NCI-H82 (cell line): ENCODE measurements around the gene SPOCD1.

Experiments
- DNase-seq: peaks from one replicate; lab custom pipeline; 2025; lab: John Stamatoyannopoulos, UW

The SPOCD1 gene

GRCh38 chr1:31787261-31787660 is 28.6 kb downstream of the SPOCD1 start:
- DNase-seq = no peak

GRCh38 chr1:31786366-31787060 is 29.3 kb downstream of the SPOCD1 start:
- no peak for DNase-seq

GRCh38 chr1:31785947-31786290 is 29.9 kb downstream of the SPOCD1 start:
- no peak for DNase-seq

GRCh38 chr1:31785020-31785946 is 30.5 kb downstream of the SPOCD1 start:
- DNase-seq = peak; percentile 78

GRCh38 chr1:31784356-31785019 is 31.3 kb downstream of the SPOCD1 start:
- no peak for DNase-seq

DNA sequence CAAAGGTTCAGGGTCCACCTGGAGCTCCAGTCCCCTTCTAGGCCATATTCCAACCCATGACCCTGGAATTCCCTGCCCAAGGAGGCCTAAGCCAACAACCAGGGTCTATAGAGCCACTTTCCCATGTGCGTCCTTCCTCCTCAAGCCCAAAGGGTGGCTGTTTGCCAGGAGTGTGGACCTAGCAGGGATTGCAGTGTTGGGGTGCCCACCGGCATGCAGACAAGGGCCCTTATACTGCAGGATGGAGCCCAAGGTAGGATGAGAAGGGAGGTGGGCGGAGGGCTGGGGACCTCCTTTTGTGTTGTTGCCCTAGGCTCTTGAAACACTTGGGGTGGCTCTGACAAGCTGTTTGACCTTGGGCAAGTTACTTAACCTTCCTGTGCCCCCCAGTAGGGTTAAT is 32.0 kb downstream of the SPOCD1 start:
- no peak for DNase-seq

DNA sequence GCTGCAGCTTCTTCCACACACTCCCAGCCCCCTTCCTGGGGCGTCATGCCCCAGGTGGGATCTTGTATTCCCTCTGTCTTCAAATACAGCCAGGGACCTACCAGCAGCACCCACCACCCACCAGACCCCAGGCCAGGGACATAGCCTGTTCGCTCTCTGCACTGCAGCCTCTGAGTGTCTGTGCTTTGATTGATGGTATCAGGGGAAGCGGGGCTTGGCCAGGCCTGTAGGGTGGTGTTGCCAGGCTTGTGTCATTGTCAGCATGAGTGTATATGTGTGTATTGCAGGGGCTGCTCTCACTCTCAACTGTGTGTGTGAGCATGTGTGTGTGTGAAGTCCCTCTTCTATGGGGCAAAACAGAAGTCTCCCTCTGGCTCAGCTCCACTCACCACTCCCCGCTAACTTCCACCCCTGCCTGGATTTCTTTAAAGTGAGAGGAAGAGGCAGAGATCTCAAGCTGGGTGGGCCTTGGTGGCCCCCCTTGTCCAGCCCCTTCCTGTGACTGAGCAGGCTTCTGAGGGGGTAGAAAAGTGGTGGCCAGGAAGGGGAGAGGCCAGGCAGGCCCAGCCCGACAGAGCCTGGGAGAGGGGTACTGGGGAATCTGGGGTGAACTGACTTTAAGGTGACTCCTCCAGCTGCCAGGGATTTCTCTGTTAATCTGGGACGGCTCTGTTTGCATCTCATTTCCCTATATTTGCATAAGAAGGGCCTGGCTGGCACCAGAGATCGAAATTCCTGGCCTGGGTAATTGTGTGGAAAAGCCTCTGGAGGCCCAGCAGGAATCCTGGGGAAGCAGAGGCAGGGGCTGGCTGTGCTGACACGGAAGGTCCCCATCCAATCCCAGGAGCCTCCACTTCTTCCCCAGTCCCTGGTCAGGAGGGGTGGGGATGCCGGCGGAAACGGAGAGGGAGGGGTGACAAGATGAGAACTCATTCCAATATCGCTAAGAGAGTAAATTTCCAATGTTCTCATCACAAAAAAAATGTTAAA is 33.1 kb downstream of the SPOCD1 start:
- no peak for DNase-seq

- DNase-seq = peak; percentile 36
Observed at GRCh38 chr1:31781756-31782371, 34.0 kb downstream of the SPOCD1 start.

DNA sequence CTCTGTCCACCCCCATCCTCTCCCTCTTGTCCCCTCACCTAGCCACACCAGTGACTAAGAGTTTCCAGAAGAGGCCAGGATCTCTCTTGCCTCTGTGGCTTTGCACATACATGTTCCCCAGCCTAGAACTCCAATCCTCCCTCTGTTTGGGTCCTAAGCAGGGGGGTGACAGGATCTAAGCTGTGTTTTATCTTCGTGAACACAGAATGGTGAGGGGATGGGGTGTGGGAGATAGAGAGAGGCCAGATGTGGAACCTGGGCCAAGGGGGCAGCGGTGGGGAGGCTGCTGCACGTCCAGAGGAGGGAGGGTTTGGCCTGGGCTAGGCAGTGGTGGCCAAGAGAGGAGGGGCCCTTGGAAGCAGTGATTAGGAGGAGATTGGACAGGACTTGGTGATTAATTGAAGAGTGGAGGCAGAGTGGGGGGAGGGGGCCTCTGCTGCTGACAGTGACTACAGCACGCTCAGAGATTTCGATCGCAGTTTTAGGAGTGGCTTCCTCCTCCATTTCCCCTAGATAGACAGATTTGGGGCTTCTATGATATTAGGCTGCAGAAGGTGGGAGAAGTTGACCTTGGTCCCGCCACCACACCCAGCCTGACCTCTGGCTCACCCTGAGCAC is 34.6 kb downstream of the SPOCD1 start:
- DNase-seq = peak; percentile 82

GRCh38 chr1:31780632-31781031 is 35.2 kb downstream of the SPOCD1 start:
- DNase-seq = peak; percentile 27

GRCh38 chr1:31779687-31780086 is 36.1 kb downstream of the SPOCD1 start:
- DNase-seq = no peak

GRCh38 chr1:31778763-31779488 is 36.9 kb downstream of the SPOCD1 start:
- no peak for DNase-seq

DNA sequence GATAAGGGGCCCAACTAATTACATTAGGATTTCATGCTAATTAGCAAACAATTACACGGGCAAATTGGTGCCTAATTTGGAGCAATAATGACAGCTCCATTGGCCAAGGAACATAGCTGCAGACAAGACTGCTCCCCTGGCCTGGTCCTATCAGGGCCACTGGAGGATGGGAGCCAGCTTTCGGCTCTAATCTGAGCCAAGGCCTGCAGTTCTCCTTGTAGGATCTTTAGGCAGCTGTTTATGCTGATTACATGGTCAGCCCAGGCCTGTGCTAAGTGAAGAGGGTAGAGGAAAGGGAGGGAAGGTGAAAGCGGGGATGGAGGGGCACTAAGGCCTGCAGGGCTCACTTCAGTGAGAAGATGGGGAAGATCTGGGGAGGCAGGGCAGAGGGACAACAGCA is 39.3 kb downstream of the SPOCD1 start:
- no peak for DNase-seq

DNA sequence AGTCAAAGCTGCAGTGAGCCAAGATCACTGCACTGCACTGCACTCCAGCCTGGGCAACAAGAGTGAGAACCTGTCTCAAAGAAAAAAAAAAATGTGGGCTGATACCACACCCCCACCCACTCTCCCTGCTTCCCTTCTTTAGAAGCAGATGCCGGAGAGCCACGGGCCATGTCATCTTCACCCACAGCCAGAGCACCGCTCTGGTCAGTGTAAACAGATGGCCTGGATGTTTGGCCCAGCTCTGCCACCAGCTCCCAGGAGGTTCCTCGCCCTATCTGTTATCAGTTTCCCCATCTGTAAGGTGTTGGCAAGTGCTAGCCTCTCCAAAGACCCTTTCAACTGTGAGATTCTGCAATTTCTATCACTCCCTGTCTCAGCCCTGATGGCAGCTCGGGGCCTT is 39.8 kb downstream of the SPOCD1 start:
- no peak for DNase-seq

DNA sequence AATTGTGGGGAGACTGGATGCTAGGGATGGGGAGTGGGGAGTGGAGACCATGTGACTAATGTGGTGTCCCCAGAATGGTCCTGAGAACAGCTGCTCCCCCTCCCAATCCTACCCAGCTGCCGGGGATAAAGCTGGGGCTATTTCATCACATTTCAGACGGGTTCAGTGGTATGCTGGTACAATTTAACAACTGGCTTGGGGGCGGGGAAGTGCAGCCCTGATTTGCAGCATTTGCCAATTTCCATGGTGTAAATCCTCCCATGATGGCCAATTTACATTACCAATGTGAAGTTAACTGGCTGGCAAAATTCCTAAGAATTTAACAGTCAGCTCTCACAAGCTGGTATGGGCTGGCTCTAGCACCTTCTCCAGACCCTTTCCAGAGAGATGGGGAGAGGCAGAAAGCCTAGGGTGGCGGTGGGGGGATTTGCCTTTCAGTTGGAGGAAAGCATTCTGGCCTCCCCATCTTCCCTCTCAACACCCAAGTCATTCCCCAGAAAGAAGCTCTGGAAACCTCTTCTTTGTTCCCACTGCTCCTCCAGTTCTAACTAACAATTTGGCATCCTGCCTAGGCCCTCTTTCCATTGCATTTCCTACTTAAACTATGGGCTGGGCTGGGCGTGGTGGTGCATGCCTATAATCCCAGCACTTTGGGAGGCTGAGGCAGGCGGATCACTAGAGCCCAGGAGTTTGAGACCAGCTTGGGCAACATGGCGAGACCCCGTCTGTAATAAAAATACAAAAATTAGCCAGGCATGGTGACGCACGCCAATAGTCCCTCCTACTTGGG is 40.4 kb downstream of the SPOCD1 start:
- no peak for DNase-seq

- DNase-seq = no peak
Observed at GRCh38 chr1:31774495-31774894, 41.3 kb downstream of the SPOCD1 start.

GRCh38 chr1:31773861-31774260 is 42.0 kb downstream of the SPOCD1 start:
- DNase-seq = no peak

DNA sequence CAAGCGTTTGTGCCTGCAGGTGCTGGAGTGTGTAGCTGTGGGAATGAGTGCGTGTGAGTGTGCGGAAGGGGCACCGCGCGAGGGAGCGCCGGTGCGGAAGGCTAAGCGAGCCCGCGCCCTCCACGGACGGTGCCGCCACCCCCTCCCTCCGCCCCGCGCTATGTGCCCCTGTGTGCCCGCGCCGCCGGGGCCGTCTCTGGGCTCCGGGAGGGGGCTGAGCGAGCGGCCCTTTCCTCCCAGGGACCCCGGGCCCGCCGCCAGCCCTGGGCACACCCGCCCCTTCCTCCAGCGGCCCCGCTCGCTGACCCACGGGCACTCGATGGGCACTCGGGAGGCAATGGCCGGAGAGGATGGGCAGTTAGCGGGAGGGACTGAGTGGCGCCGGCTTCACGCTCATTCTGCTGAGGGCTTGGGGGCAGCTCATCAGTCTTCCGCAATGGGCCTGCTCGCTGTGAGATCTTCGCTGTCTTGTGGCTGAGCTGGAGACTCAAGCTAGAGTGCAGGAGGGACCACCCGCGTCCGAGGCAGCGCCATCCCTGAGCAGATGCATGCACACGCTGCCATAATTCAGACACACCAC is 43.1 kb downstream of the SPOCD1 start:
- DNase-seq = no peak
